ENCODE results near the gene PRR19. TPM values are rescaled to one million over a fixed set of nuclear protein-coding genes. Genes with fewer than 3 reads are reported as not detected.

The PRR19 gene
- polyA plus RNA-seq, 3 donors: 1.9 to 2.9 (median 2.2) TPM

DNA sequence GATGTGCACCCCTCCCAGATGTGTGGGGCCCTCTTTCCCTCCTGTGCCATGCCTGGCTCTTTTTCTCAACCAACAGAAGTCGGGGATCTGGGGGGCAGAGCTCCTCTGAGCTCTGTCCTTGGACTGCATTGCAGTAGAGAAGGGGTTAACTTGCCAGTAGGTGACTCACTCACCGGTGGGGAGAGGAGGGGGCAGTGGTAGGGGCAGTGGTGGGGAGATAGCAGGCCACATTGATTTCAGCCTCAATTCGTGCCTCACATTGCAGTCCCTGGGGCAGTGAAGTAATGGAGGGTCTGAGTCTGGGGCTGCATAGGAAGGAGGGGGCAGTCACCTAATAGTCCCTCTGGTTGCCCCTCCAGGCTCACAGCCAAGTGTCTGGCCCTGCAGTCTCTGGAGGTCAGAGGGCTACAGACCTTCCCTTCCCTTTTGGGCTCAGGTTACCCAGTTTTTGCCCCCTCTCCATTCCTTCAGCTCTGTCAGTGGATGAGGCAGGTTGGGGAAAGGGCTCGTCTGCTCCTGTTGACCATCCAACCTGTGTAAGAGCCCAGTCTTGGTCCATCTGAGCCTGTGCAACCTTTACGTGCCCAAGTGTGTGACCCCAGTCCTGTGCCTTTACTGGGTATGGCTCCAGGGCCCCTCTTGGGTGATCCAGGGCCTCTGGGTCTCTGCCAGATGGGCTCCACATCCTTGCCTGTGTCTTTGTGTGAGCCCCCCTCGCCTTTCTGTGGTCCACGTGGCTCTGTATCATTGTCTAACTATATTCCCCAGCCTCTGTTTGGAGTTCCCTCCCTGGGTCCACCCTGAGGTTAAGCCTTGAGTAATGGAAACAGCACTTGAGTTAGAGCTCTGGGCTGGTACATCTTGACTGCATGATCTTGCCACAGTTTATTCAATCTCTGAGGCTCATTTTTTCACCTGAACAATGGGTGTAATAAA is 19.8 kb upstream of the PRR19 start:
- DNase-seq: no peak

DNA sequence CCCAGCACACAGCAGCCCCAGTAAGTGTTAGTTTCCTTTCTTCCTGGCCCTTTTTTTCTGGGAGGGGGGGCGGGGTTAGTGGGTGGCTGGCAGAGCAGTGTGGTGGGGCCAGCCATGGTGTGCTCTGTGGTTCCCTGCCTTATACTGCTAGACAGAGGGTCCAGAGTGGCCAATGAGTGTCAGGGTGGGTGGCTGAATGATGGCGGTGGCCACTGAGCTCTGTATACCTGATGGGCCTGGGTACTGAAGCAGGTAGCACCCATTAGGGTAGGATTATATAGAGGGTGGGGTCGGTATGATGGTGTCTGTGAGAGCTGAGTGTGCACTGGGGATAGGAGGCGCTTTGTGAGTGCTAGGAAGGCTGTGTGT is 19.1 kb upstream of the PRR19 start:
- no peak for DNase-seq

DNA sequence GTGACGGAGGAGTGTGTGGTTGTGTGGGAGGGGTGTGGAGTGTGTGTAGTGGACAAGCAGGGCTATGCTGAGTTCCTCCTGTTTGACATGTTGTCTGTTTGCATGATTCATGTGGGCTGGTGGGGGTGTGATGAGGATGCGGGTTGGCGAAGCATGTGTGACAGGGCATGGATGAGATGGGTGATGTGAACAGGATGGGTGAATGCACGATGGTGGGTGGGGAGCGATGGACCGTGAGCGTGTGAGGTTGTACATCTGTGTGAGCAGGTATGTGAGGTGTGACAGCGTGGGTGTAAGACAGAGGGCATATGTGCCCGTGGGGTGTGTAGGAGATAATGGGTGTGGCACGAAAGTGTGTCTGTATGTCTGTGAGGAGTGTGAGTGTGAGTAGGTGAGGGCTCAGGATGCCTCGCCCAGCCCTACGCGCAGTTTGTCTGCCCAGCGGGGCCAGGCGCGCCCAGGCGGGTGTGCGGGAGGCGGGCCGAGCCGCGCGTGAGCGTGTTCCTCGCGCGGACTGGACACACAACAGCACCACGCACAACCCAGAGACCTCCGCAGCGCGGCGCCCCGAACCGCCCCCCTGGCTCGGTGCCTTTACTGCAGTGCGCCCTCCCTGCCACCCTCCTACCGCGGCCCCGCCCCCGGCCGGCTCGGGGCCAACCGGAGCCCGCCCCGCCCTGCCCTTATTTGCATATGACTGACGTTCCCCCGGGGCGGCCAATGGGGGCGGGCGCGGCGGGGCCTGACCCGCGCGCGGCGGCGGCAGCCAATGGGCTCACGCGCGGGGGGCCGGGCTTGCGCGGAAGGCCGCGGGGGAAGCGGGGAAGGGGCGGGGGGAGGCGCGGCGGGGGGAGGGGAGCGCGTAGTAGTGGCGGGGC is 18.5 kb upstream of the PRR19 start:
- DNase-seq: peak; percentile 96

DNA sequence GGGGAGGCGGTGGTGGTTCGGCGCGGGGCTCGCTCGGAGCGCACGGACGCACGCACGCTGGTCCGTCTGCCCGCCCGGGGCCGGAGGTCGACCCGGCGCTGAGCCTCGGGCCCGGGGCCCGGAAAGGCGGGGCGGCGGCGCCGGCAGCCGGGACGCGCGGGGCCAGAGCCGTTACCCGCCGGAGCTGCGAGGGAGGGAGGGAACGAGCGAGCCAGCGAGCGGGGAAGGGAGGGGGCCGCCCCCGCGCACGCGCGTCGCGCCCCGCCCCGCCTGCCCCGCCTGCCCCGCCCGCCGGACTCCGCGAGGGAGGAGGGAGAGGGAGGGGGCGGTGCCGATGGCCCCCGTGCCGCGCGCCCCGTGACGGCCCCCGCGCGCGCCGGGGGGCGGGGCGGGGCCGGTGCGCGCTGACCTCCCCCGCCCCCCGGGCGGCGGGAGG is 17.8 kb upstream of the PRR19 start:
- DNase-seq: no peak

DNA sequence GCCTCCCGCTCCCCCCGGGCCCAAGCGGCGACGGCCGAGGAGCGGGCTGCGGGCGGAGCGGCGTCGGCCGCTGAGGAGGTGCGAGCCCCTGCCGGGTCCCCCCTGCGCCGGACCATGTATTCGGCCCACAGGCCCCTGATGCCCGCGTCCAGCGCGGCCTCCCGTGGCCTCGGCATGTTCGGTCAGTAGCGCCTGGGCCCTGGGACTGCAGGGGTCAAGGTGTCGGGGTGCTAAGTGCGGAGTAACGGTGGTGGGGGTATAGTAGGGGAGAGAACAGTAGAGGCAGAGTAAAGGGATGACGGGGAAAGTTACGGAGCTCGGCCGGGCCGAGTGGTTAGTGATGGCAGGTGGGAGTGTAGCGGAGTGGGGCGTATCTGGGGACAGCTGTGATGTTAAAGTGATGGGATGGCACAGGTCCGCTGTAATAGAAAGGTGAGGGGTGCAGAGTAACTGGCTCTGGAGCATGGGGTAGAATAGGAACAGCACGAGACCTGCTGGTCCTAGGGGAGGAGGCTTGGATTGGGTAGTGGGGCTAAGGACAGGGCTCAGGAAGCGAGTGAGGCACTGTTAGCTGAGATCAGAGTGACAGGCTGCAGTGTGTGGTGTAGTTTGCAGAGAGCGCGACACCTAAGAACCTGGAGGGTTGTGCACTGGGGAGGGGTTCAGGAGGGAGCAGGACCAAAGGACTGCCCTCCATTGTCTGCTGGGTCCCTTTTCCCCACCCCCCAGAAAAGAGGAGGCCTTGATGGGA is 17.2 kb upstream of the PRR19 start:
- DNase-seq: no peak

DNA sequence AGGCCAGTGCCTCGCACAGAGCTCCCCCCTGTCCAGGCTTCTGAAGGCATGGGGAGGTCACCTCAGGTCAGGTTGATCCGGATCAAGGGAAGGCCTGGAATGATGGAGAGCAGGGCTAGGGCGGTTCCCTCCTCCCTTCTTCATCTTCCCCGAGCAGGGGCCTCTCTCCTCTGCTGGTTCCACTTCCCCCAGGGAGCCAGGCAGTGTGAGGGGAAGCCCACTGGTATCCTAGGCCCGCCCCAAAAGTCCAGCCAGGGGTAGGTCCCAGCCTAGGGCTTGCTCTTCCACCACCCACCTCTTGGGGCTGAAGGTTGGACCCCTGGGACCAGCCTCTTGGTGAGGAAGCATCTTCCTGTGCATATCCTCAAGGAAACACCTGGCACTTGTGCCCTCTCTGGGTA is 16.4 kb upstream of the PRR19 start:
- no peak for DNase-seq

DNA sequence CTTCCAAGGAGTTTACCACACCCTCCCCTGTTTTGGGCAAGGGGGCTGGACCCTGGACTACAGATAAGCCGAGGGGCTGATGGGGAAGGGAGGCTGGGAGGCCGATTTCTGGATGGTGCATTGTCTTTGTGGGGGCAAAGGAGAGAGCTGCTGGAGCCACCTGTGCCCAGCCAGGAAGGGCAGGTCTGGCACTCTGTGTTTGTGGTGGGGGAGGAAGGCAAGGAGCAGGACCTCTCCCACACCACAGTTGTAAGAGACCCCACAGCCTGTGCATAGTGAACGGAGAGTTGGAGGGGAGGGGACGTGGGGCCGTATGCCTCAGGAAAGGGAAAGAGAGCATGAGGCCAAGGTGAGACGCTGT is 16.0 kb upstream of the PRR19 start:
- no peak for DNase-seq

DNA sequence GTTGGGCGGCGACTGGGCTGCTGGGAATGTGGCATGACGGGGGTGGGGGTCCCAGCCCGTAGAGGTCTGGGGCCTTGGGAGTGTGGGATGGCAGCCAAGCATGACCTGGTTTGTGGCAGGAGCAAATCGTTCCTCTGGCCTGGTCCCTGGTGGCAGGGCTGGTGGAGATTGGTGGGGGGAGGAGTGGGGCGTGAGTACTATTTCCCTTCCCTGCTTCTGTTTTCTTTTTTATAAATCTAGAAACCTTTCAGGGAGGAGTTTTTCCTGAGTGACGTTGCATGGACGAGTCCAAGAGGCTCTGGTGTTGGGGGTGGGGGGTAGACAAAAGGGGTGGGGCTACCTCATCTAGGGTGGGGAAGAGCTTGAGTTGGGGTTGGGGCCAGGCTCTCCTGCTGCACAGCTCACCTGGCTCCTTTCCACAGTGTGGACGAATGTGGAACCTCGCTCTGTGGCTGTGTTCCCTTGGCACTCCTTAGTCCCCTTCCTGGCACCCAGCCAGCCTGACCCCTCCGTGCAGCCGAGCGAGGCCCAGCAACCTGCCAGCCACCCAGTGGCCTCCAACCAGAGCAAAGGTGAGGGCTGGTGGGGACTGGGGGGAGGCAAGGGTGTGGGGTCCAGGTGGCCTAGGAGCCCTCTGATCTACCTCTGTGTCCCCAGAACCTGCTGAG is 15.4 kb upstream of the PRR19 start:
- DNase-seq: no peak

DNA sequence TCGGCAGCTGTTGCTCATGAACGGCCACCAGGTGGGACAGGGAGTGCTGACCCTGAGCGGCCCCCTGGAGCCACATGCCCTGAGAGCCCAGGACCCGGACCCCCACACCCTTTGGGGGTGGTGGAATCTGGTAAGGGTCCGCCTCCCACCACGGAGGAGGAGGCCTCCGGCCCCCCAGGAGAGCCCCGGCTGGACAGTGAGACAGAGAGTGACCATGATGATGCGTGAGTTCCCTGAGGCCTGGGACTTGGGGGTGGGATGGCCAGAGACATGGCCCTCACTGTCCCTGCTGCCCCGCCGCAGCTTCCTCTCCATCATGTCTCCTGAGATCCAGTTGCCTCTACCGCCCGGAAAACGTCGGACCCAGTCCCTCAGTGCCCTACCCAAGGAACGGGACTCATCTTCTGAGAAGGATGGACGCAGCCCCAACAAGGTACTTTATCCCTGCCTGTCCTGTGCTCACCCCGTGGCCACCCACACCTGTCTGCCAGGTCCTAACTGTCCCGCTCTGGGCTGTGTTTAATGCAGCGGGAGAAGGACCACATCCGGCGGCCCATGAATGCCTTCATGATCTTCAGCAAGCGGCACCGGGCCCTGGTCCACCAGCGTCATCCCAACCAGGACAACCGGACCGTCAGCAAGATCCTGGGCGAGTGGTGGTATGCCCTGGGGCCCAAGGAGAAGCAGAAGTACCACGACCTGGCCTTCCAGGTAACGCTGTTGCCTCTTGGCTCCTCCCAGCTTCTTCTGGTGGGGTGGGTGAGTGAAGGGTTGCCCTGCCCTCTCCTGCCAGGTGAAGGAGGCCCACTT is 14.7 kb upstream of the PRR19 start:
- no peak for DNase-seq

DNA sequence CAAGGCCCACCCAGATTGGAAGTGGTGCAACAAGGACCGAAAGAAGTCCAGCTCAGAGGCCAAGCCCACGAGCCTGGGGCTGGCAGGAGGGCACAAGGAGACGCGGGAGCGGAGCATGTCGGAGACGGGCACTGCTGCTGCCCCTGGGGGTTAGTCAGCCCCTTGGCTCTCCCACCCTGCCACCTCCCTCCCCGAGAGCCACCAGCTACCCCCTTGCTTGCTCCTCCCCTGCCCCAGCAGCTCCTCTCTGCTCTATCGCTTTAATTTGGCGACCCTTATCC is 14.2 kb upstream of the PRR19 start:
- DNase-seq: no peak

DNA sequence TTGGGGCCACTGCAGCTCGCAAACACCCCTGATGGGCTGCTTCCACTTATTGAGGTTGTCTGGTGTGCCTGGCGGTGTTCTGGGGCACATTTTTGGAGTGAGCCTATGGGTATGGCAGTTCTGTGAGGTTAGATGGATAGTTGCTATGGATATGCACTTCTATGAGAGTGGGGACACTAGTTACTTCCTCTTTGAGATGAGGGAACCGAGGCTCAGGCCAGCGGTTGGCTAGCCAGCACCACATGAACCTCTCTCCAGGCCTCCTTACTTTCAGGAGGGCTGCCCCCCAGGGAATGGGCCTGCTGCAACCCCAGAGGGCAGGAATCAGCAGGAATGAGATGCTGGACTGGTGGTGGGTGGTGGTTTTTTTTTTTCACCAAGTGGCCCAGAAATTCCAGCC is 13.5 kb upstream of the PRR19 start:
- no peak for DNase-seq

DNA sequence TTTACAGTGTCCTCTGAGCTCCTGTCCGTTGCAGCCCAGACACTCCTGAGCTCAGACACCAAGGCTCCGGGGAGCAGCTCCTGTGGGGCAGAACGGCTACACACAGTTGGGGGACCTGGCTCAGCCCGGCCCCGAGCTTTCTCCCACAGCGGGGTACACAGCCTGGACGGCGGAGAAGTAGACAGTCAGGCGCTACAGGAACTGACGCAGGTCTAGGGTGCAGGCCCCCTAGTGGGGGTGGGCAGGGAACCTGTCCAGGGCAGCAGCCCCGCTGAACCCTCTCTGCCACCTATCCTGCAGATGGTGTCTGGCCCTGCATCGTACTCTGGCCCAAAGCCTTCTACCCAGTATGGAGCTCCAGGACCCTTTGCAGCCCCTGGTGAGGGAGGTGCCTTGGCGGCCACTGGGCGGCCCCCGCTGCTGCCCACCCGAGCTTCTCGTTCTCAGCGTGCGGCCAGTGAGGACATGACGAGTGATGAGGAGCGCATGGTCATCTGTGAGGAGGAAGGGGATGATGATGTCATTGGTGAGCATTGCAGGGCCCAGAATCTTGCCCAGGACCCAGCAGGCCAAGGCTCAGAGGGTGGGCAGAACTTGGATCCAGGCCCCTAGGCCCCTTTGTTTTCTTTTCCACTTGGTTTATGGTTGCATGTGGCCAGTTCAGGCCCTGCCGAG is 12.9 kb upstream of the PRR19 start:
- DNase-seq: no peak

DNA sequence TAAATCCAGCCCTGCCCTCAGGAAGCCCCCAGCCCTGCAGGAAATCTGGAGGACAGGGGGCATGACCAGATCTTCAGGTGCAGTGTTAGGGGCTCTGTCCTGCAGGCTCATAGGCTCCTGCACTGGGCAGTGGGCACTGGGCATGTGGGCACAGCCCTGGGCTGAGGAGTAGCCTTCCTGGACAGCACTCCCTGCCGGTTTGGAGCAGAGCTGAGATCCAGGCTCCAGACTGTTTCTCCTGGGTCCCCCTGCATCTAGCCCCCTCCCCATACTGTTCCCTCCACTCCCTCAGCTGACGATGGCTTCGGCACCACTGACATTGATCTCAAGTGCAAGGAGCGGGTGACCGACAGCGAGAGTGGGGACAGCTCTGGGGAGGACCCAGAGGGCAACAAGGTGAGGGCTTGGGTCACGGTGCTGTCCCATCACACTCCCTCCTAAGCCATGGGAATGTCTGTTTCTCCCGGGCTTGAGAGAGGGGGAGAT is 12.3 kb upstream of the PRR19 start:
- DNase-seq: no peak

DNA sequence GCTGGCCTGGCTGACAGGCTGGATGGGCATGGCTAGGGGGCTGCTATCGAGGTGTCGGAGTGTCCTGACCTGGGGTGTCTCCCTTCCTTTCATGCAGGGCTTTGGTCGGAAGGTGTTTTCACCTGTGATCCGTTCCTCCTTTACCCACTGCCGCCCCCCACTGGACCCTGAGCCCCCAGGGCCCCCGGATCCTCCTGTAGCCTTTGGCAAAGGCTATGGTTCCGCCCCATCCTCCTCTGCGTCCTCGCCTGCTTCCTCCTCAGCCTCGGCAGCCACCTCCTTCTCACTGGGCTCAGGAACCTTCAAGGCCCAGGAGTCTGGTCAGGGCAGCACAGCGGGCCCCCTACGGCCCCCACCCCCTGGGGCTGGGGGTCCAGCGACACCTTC is 11.8 kb upstream of the PRR19 start:
- no peak for DNase-seq

DNA sequence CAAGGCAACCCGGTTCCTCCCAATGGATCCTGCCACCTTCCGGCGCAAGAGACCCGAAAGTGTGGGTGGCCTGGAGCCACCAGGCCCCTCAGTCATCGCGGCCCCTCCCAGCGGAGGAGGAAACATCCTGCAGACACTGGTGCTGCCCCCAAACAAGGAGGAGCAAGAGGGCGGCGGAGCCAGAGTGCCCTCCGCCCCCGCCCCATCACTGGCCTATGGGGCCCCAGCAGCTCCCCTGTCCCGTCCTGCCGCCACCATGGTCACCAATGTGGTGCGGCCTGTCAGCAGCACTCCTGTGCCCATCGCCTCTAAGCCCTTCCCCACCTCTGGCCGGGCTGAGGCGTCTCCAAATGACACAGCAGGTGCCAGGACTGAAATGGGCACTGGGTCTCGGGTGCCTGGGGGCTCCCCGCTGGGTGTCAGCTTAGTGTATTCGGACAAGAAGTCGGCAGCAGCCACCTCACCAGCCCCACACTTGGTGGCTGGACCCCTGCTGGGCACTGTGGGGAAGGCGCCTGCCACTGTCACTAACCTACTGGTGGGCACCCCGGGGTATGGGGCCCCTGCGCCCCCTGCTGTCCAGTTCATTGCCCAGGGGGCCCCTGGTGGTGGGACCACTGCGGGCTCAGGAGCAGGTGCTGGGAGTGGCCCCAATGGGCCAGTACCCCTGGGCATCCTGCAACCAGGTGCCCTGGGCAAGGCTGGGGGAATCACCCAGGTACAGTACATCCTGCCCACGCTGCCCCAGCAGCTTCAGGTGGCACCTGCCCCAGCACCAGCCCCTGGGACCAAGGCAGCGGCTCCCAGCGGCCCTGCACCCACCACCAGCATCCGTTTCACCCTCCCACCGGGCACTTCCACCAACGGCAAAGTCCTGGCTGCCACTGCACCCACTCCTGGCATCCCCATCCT is 11.2 kb upstream of the PRR19 start:
- no peak for DNase-seq

DNA sequence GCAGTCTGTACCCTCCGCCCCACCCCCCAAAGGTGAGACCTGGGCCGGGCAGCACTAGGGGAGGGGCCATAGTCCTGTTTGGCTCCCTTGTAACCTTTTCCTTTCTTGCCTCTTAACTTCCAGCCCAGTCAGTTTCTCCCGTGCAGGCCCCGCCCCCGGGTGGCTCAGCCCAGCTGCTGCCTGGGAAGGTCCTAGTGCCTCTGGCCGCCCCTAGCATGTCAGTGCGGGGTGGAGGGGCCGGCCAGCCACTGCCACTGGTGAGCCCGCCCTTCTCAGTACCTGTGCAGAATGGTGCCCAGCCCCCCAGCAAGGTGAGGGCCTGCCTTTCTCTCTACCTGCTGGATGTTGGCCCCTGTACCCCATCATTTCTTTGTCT is 10.5 kb upstream of the PRR19 start:
- DNase-seq: no peak

DNA sequence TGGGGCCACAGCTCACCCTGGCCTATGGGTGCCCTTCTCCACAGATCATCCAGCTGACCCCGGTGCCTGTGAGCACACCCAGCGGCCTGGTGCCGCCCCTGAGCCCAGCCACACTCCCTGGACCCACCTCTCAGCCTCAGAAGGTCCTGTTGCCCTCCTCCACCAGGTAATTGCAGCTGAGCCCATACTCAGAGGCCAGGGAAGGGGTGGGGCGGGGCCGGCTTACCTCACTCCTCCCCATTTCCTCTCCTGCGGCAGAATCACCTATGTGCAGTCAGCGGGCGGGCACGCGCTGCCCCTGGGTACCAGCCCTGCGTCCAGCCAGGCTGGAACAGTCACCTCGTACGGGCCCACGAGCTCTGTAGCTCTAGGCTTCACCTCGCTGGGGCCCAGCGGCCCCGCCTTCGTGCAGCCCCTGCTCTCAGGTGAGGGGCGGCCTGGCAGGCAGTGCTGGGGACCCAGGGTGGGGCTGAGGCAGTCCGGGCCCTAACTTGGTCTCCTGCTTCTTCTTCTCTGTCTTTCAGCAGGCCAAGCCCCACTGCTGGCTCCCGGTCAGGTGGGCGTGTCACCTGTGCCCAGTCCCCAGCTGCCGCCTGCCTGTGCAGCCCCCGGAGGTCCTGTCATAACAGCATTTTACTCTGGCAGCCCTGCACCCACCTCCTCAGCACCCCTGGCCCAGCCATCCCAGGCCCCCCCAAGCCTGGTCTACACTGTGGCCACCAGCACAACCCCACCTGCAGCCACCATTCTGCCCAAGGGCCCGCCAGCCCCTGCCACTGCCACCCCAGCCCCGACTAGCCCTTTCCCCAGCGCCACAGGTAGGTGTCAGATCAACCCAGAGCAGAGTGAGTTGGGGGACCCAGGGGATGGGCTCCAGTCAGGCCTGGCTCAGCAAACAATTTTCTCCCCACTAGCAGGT is 9.6 kb upstream of the PRR19 start:
- no peak for DNase-seq

DNA sequence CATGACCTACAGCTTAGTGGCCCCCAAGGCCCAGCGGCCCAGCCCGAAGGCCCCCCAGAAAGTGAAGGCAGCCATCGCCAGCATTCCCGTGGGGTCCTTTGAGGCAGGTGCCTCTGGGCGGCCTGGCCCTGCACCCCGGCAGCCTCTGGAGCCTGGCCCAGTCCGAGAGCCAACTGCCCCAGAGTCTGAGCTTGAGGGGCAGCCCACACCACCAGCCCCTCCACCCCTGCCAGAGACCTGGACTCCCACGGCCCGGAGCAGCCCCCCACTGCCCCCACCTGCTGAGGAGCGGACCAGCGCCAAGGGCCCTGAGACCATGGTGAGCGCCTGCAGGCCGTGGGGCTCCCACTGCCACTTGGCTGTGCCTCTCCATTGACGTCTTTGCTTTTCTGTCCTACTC is 9.0 kb upstream of the PRR19 start:
- no peak for DNase-seq
